ENCODE measurements around the gene NDE1.

DNA sequence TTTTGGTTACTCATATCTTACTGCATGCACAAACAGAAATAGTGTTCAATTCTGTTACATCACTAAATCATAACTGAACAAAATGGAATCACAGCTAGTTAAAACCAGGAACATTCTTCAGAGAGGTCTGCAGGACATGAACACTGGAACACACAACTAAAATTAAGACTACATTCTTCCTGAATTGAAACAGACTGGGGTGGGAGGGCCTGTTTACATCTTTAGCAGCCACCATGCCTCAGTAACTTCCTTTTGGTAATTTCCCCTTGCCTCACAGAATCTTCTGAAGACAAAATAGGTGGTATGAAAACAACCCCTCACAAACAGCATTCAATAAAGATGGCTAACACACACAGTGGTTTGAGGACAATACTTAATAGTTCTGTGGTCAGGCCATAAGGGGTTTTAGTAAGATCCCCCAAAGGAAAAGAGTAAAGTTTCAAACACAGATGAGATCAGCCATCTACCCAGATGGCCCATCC lies 13.6 kb upstream of the NDE1 start:
- TF ChIP-seq, protein P1, sequence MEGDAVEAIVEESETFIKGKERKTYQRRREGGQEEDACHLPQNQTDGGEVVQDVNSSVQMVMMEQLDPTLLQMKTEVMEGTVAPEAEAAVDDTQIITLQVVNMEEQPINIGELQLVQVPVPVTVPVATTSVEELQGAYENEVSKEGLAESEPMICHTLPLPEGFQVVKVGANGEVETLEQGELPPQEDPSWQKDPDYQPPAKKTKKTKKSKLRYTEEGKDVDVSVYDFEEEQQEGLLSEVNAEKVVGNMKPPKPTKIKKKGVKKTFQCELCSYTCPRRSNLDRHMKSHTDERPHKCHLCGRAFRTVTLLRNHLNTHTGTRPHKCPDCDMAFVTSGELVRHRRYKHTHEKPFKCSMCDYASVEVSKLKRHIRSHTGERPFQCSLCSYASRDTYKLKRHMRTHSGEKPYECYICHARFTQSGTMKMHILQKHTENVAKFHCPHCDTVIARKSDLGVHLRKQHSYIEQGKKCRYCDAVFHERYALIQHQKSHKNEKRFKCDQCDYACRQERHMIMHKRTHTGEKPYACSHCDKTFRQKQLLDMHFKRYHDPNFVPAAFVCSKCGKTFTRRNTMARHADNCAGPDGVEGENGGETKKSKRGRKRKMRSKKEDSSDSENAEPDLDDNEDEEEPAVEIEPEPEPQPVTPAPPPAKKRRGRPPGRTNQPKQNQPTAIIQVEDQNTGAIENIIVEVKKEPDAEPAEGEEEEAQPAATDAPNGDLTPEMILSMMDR (IDR thresholded peaks at IDR 0.05; ENCODE audit: low read length) = no peak
- TF ChIP-seq EZH2phosphoT487 (IDR thresholded peaks at IDR 0.05; ENCODE audit: low read length) = no peak
- no peak for TF ChIP-seq EZH2 (optimal IDR thresholded peaks at IDR 0.05; ENCODE audit: low read depth, low read length)
